ENCODE measurements around the gene CCDC106. TPM values are rescaled to one million over a fixed set of nuclear protein-coding genes. Genes with fewer than 3 reads are reported as not detected.
A peak's percentile ranks its signal among the peaks of the same experiment; 100 is the strongest.

Gene CCDC106
- total RNA-seq, 4 donors from 2014 or later = 3.7 to 15.1 (median 8.4) TPM

DNA sequence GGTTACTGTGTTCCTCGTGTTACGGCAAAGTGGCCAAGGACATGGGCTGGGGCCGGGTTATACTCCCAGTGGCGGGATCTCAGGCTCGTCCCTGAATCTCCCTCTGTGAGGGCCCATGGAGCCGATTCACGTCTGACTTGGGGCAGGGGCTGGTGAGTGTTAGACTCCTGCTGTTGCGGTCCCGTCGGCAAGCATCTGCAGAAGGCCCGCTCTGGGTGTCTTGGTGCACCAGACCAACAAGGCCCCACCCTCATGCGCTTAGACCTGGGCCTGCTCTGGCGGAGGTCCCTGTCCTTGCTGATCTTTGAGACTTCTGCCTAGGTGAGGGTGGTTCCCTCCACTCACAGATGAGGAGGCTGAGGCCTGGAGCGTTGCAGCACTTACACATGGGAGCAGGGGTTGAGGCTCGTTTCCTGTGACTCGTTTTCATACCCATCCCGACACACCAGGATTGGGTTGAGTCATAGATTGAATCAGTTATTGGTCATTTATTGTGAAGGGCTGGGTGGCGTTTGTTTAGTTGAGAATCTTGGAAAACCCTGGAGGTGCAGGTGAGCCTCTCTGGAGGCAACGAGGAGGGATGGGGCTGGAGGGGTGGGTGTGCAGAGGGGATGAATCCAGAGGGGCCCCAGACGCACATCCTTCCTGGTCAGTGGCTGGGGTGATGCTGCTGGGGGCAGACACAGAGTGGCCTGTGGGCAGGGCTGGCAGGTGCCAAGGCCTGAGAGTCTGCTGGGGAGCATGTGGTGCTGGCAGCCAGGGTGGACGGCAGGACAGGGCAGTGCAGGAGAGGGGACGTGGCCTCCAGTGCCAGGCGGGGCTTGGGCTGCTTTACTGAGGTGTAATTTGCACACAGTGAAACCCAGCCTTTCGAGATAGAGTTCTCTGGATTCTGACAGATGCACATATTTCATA, 31.6 kb downstream of the CCDC106 start:
- no peaks in the 10 kb centered on the region for H3K27me3 ChIP-seq
- in situ Hi-C loops (cut with MboI; ENCODE audit: low pct_ligation_motif_present in 1 of 4, low pct_unique_long_range_greater_than_20kb in 1 of 4, low sequenced_read_pairs in 3 of 4) = no loop called here
- WGBS, 2 donors (ENCODE audit: low coverage in 1 of 2) = 84% methylated on average over 24 of the region's 24 CpGs; no CpG with 5 or more reads in 1 of the 2 donors
- intact Hi-C loops (cut with DNase I; ENCODE audit: low total_unique reads) = no loop called here
- peak overlapping the region in 1 of 4 donors; percentile 95 for H3K27ac ChIP-seq
- H3K9me3 ChIP-seq = no peaks in the 10 kb centered on the region
- H3K36me3 ChIP-seq = peaks cover 0 to 12% (median 6%) of the 10 kb centered on the region in 4 donors
- DNase-seq = no peak
- H3K4me1 ChIP-seq = peaks cover 19 to 75% (median 48%) of the 10 kb centered on the region in 4 donors
- TF ChIP-seq POLR2A (IDR thresholded peaks at IDR 0.05) (no peak), POLR2AphosphoS5 (IDR thresholded peaks at IDR 0.05) (no peak), EP300 (IDR thresholded peaks at IDR 0.05; ENCODE audit: low read depth) (no peak)
- TF ChIP-seq, protein P1, sequence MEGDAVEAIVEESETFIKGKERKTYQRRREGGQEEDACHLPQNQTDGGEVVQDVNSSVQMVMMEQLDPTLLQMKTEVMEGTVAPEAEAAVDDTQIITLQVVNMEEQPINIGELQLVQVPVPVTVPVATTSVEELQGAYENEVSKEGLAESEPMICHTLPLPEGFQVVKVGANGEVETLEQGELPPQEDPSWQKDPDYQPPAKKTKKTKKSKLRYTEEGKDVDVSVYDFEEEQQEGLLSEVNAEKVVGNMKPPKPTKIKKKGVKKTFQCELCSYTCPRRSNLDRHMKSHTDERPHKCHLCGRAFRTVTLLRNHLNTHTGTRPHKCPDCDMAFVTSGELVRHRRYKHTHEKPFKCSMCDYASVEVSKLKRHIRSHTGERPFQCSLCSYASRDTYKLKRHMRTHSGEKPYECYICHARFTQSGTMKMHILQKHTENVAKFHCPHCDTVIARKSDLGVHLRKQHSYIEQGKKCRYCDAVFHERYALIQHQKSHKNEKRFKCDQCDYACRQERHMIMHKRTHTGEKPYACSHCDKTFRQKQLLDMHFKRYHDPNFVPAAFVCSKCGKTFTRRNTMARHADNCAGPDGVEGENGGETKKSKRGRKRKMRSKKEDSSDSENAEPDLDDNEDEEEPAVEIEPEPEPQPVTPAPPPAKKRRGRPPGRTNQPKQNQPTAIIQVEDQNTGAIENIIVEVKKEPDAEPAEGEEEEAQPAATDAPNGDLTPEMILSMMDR (IDR thresholded peaks at IDR 0.05) = no peak
- H3K4me3 ChIP-seq = no peak overlapping the region

DNA sequence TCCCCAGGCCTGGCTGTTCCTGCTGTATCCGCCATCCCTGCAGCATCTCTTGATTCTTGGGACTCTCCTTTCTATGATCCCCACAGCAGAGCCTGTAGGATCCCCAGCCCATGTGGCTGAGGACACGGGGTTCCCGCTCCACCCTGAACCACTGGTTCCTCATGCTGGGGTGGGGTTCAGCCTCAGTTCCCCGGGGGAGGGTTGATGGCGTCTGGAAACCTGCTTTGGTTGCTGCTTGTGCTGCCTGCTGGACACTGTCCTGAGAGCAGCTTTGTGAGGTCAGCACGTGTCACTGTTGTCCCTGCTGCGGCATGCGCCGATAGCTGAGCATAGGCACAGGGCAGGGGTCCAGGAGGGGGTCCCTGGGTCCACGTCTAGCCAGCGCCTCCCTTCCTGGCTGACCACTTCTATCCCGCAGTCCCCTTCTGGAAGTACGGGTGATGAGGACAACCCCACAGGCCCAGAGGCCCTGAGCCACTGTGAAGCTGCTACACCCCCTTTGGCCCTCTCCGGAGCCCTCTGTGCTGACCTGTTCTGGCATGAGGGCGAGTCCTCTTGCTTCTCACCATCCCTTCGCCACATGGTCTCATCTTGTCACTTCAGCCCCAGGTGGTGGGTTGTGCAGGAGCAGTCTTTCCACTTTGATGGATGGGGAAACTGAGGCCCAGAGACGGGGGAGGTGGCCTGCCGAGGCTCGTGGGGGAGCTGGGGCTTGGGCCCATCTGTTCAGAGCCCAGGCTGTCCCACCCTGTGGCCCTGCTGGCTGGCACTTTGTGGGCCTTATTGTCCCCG, 32.5 kb downstream of the CCDC106 start:
- no peak for DNase-seq
- Histone ChIP-seq H3K4me3 (no peak overlapping the region), H3K27ac (no peak overlapping the region), H3K4me1 (peaks cover 26 to 83% (median 55%) of the 10 kb centered on the region in 4 donors), H3K27me3 (no peaks in the 10 kb centered on the region), H3K36me3 (peaks cover 0 to 18% (median 8%) of the 10 kb centered on the region in 4 donors), H3K9me3 (no peaks in the 10 kb centered on the region)
- 92% methylated on average over 20 of the region's 20 CpGs; no CpG with 5 or more reads in 1 of the 2 donors for WGBS, 2 donors (ENCODE audit: low coverage in 1 of 2)
- in situ Hi-C loops (cut with MboI; ENCODE audit: low pct_ligation_motif_present in 1 of 4, low pct_unique_long_range_greater_than_20kb in 1 of 4, low sequenced_read_pairs in 3 of 4) = no loop called here
- intact Hi-C loops (cut with DNase I; ENCODE audit: low total_unique reads) = no loop called here
- TF ChIP-seq POLR2A (IDR thresholded peaks at IDR 0.05) = no peak
- no peak for TF ChIP-seq POLR2AphosphoS5 (IDR thresholded peaks at IDR 0.05)
- no peak for TF ChIP-seq EP300 (IDR thresholded peaks at IDR 0.05; ENCODE audit: low read depth)
- TF ChIP-seq, protein P1 (IDR thresholded peaks at IDR 0.05) = no peak

DNA sequence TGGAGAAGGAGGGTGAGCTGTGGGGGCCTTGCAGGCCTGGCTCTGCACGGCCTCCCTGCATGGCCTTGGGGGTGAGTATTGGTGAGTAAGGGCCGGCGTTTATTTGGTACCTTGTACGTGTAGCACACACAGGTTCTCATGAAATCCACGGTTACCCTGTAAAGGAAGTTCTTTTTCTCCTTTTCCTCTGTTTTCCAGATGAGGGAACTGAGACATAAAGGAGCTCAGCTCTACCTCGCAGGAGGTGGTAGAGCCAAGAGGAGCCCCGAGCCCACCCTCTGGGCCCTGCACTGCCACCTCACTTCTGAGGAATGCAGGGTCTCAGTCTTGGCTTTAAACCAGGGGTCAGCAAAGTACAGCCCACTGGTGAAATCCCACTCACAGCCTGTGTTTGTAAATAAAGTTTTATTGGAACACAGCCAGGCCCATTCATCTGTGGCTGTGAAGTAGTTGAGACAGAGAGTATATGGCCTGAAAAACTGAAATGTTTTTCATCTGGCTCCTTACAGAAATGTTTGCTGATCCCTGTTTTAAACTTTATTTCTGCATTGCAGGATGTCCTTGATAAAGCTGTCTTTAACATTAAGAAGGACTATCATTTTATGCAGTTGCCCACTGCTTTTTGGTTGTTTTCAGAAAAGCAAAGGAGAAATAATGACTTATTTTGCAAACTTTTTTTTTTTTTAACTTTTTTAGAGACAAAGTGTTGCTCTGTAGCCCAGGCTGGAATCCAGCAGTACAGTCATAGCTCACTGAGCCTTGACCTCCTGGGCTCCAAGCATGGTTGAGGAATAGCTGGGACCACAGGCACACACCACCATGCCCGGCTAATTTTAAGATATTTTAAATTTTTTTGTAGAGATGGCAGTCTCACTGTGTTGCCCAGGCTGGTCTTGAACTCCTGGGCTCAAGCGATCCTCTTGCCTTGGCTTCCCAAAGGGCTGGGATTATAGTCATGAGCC, 33.4 kb downstream of the CCDC106 start:
- Histone ChIP-seq H3K27ac (peak overlapping the region in 2 of 4 donors; percentile 88 to 93), H3K27me3 (no peaks in the 10 kb centered on the region), H3K4me1 (peaks cover 22 to 84% (median 56%) of the 10 kb centered on the region in 4 donors), H3K4me3 (no peak overlapping the region), H3K9me3 (no peaks in the 10 kb centered on the region), H3K36me3 (peaks cover 0 to 20% (median 10%) of the 10 kb centered on the region in 4 donors)
- DNase-seq = no peak
- in situ Hi-C loops (cut with MboI; ENCODE audit: low pct_ligation_motif_present in 1 of 4, low pct_unique_long_range_greater_than_20kb in 1 of 4, low sequenced_read_pairs in 3 of 4) (no loop called here), intact Hi-C loops (cut with DNase I; ENCODE audit: low total_unique reads) (no loop called here)
- no peak for TF ChIP-seq EP300 (IDR thresholded peaks at IDR 0.05; ENCODE audit: low read depth)
- TF ChIP-seq, protein P1 (IDR thresholded peaks at IDR 0.05) = no peak
- TF ChIP-seq POLR2A (IDR thresholded peaks at IDR 0.05) = no peak
- 83 to 86% methylated on average over 2 to 9 of the region's 9 CpGs for WGBS, 2 donors (ENCODE audit: low coverage in 1 of 2)

Data from transverse colon (tissue), 4 donors.